Endometrial microvascular endothelial cells (primary cell): ENCODE data around the gene PLAAT2. TPM values are rescaled to one million over a fixed set of nuclear protein-coding genes. Genes with fewer than 3 reads are reported as not detected.
"Not testable (repeated sequence)": the region's sequence is repeated elsewhere in the genome, so short reads cannot be mapped to it uniquely, and the experiment has no call there.

Experiments used
- in situ Hi-C: cut with HindIII; loops from 2 replicates; pipeline ENCODE4 v1.10.0; 2017; ENCODE audit warnings: low sequenced_read_pairs, low pct_unique_long_range_greater_than_20kb; ENCODE audit errors: inconsistent ontology term
- total RNA-seq: library from RNA; depleted of rRNA; stranded (reverse); fragments of >200 nt; gene quantifications from one replicate; pipeline ENCODE4 v1.2.3, GENCODE V29; 2015; ENCODE audit errors: inconsistent ontology term

Gene PLAAT2
- not detected for total RNA-seq

DNA sequence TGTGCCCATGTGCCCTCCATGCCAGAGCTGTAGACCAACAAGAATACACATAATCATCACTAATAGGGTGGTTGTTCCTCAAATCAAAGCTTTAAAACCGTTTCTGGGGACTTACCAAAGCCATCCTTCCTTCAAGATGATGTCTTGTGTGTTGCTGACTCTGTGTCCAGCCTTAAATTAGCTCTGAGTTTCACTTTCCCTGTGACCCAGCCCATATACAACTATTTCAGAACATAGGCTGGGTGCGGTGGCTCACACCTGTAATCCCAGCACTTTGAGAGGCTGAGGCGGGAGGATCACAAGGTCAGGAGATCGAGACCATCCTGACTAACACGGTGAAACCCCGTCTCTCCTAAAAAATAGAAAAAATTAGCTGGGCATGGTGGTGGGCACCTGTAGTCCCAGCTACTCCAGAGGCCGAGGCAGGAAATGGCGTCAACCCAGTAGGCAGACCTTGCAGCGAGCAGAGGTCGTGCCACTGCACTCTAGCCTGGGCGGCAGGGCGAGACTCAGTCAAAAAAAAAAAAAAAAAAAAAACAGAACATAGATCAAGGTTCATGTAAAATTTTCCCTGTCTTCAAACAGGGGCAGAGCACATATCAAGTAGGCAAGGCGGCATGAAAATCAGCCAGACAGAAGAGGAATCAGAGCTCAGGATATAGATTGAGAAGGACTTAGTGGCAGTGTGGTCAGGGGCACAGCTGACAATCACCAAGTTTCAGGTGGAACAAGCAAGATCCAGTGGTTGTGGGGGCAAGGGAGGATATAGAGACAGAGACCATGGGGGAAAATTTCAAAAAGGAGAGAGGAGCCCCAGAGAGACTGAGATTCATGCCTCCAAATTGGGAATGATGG, at the start of gene PLAAT2:
PLAAT2 (minus strand) TSS at position 179 of the 855 bp plus-strand sequence; CDS start at position 124, 55 bp downstream.
- in situ Hi-C loops: no loop called here

DNA sequence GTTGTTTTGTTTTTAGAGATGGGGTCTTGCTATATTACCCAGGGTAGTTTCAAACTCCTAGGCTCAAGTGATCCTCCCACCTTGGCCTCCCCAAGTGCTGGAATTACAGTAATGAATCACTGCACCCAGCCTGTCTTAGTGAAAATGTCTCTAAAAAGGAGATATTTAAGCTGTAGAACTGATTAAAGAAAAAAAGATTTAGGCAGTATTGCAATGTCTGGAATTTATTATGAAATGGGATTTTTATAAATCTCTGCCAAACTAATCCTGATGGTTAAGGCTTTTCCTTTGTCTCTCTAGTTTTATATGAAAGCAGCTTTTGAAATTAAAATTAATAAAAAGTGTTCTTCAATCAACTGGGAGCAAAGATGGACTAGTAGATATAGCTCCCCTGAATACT, 49.0 kb upstream of the PLAAT2 start:
- in situ Hi-C loops: no loop called here

DNA sequence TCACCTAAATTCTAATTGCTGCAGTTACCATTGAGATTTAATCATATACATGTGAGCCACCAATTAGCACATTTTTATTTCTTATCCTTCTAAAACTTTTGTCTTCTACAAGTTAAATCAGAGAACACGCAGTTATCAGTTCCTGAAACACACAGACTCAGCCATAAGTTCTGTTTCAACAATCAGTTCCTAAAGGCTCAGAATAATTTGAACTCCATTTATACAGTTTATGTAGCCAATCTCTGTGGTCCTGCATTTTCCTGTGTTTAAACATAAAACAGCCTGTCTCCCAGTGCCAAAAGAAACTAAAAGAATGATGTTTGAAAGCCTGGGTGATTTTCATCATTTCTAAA, 48.2 kb upstream of the PLAAT2 start:
- in situ Hi-C loops: no loop called here

DNA sequence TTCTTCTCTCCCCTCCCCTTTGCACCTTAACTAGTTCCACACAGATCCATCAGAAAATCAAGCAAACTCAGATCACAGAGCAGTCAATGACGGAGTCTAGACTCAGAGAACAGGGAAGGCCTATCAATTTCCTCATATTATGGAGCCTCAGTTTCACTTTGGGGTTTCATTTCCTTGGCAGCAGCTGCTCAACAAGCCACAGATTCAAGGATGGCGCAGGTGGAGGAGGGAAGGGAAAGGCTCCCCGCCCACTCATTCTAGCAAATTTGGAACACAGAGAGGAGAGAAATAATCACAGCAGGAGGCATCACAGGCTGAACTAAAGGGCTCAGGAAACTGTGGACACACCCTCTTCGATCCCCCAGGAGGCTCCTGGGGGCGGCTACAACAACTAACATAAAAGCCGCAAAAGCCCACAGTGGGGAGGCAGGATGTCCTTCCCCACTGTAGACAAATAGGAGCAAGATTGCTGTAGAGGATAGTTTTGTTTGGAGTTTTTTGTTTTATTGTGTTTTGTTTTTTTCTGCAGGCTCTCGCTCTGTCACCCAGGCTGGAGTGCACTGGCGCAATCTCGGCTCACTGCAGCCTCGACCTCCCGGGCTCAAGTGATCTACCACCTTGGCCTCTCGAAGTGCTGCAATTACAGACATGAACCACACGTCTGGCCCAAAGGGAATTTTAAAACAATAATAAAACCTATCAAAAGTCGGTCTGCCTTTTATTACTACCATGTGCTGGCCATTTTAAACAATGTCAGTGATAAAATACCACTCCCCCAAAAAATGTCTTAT, 47.6 kb upstream of the PLAAT2 start:
- in situ Hi-C loops: no loop called here

DNA sequence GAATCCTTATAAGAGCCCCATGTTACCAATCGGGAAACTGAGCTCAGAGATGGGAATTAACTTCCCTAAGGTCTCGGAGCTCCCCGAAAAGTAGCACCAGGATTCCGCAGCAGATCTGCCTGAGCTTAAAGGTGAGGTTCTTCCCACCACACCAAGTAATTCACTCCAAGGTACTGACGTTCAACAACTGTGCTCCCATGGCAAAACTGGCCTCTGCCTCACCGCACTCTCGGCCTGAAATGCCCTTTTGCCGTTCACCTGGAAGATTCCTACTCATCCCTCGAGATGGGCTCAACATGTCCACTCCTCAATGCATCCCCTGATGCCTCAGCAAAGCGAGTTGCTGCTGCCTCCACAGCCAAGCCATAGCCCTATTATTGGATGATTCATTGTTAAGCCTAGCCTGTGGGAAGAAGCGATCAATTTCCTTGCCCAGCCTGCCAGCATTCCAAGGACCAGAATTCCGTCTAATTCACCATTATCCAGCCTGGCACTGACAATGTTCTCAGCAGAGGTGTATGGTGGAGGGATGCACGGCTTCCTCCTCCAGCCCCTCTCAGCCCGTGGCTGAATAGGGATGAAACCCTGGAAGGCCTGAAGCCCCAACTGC, 46.9 kb upstream of the PLAAT2 start:
- in situ Hi-C loops: no loop called here

DNA sequence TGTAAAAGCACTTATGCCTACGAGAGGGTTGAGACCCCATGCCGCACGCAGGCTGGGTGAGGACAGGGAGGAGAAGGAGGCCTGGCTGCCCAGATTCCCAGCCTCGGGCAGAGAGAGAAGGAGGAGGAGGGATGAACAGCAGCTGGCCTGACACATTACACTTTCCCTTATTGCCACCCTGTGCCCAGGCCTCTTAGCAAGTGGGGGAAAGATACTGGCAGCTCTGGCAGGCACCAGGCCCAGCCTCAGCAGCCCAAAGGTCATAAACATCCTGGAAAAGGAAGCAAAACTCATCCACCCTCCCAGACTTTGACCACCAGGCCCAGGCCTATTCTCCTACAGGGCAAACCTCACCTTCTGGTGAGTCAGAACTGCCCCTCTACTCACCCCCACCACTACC, 46.4 kb upstream of the PLAAT2 start:
- in situ Hi-C loops: no loop called here

DNA sequence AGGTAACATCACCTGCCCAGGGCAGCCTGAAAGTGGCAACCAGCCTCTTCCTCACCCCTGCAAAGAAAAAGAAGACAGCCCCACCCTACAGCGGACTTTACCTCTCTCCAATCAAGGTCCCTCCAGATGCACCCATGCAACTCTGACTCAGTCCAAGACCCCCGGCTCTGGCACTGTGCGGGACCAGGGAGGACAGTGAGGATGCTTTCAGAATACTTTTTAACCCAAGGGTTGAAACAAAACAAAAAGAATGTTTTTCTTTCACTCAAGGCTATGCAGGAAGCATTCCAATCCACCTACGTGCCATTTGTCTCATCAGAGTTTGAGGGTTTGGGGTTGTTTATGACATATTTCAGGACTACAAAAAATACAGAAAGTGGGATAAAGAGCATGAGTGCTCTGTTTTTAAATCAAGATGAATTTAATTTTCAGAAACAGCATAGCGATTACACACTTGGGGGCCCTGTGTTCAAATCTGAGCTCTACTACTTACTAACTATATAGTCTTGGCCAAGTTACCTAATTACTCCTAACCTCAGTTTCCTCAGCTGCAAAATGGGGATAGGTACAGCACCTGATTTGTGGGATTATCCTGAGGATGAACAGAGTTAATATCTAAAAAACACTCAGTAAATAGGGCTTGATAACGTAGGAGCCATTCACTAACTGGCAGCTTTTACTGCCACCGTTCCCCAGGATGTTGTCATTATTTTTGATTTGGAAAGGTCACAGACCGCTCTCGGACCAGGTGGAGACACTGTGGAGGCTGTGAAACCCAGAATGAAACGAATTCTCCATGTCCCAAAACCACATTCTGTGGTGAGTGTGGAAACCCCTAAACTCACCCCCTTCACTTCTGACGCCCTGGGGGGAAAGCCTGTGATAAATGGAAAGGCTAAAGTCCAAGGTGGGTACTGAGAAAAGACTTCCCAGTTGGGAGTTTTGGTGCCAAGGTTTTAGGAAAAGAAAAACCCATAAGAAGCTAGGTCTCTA, 45.5 kb upstream of the PLAAT2 start:
- in situ Hi-C loops: no loop called here

DNA sequence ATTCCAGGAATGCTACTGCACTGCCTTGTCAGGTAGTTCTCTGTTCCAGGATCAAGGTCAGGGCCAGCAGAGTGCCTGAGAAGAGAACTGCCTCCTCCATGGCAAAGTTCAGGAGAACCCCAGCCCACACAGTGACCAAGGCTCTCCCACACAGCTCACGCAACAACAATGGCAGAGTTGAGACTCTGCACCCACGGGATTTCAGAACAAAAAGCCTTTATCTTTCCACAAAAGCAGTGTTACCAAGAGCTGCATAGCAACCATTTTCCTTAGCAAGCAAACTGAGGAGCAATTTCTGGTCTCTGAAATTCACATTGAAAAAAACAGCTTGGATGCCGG, 40.0 kb upstream of the PLAAT2 start:
- in situ Hi-C loops: no loop called here

DNA sequence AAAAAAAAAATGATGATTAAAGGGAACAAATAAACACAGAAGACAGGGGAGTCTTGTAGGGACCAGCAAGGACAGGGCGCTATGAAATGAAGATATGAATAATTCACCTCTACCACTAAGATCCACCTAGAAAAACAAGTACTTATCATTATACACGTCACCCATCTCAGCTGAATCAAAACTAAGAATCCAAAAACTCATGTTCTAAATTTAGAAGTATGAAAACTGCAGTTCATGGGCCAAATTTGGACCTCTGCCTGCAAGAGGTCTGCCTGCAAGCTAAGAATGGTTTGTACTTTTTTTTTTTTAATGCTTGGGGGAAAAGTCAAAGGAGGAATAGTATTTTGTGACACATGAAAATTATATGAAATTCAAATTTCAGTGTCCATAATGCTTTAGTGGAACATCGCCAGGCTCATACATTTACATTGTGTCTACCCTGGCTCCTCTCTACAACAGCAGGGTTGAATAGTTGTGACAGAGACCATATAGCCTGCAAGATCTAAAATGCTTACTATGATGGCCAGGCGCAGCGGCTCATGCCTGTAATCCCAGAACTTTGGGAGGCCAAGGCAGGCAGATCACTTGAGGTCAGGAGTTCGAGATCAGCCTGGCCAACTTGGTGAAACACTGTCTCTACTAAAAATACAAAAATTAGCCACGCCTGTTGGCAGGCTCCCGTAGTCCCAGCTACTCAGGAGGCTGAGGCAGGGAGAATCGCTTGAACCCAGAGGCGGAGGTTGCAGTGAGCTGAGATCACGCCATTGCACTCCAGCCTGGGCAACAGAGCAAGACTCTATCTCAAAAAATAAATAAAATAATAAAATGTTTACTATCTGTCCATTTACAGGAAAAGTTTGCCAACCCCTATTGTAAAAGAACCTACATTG, 39.4 kb upstream of the PLAAT2 start:
- in situ Hi-C loops: not testable (repeated sequence)

DNA sequence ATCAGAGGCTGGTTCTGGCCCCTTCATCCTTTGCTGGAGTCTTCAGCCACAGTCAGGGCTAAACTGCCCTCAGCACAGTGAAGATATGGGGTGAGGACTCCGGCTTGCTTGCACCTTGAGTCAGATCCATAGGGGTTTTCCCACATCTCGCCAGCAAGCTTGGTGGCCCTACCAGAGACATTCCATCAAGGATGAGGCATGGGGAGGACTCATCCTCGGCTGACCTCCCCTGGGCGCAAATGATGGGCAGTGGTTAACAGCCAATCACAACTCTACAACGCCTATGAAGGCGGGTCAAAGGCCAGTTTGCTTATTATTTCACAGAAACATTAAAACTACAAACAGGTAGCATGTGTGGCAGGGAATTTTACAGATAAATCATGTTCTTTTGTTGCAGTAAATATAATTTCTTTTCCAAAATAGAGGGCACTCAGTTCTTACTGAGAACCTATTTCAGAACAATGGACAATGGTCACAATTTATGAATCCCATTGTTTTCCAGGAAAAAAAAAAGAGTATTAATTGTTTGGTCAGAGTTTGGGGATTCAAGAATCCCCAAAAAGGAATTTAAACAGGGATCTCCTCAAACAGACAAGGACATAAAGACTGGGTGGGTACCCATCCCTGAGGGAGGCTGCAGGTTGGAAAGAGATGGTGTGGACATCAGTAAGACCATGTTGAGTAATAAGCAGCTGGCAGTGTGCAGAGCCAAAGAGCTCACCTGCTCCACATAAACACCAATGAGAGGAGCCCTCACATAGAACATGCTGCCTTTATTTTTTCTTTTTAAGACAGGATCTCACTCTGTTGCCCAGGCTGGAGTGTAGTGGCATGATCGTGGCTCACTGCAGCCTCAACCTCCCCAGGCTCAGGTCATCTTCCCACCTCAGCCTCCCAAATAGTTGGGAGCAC, 36.3 kb upstream of the PLAAT2 start:
- in situ Hi-C loops: no loop called here

DNA sequence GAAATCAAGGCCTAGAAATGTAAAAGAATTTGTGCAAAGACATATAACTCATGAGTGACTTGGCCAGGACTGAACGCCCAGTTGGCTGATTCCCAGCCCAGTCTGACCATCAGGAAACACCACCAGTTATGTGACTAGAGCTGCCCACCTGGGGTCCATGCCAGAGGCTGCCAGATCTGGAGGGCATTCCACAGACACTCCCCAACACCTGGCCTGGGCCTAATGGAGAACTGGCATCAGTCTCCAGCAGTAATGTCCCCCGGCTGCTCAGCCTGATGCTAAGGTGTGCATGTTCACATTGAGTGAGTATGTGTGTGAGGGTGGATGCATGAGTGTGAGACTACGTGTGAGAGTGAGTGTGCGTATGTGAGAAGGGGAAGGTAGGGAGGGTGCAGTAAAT, 35.4 kb upstream of the PLAAT2 start:
- in situ Hi-C loops: no loop called here

DNA sequence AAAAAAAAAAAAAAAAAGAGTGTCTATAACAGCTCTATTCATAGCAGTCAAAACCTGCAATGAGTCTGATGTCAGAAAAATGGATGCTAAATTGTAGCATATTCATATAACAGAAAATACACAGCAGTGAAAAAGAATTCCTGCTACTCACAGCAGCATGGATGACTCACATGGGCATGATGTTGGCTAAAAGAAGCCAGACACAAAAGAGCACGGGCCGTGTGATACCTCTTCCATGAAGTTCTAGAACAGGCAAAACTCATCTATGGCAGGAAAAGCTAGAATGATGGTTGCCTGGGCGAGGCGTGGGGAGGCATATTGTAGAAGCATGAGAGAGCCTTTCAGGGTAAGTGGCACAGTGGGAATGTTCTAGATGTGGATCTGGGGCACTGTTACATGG, 32.1 kb upstream of the PLAAT2 start:
- in situ Hi-C loops: no loop called here

DNA sequence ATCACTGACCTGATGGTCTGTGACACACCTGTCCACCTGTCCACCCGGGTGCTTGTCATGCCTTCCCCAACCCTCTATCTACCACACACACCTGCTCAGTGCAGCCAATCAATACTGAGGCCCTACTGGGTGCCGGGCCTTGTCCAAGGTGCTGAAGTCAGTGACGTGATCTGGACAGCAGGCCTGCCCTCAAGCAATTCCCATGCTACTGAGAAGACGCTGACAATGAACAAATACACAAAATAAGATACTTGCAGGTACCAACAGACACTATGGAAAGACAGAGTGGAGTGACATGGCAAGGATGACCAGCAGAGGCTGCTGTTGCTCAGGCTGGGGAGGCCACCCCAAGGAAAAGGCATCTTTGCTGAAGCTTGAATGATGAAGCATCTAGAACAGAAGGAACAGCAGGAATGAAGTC, 29.8 kb upstream of the PLAAT2 start:
- in situ Hi-C loops: no loop called here

DNA sequence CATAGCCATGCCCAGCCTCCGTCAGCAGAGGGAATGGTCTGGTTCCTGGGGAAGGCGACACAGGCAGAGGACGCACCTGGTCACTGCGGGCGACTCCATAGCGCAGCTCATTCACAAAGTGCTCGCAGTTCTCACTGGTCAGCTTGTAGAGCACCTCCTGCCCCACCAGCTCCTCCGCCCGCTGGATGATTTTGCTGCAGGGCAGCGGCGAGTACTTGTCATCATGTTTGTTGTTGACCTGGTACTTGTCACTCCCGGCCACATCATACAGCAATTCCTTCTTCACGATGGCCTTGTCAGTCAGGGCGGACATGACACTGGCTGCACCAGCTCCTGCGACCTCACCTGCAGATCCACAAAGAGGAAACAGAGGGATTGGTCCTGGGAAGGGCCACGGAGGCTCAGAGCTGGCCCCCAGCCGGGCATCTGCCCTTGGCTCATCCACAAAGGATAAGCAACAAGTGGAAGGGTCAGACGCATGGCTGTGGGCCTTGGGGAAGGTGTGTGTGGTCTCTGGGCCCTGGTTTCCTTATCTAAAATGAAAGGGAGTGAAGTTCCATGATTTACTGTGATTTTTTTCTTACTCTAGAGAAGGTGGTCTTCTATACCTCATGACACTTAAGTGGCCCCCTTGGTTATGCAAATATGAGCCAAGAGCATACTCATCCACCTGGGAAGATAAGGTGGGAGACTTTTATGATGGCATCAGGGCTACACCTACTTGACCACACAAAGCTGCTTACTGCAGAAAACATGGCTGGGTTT, 27.0 kb upstream of the PLAAT2 start:
- in situ Hi-C loops: no loop called here

DNA sequence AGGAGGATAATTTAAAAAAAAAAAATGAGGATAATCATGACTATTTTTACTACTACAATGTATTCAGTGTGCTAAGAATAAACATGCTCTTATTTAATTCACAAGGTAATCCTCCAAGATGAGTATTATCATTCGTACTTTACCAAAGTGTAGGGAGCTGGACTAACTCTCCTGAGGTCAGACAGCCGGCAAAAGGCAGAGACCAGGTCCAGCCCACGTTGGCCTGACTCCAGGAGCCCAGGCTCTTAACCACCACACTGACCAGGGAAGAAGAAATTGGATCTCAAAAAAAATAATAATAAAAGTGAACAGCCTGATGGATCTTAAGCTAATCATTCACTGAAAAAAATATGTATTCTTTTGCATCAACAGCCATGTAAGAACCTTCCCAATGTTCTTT, 25.8 kb upstream of the PLAAT2 start:
- in situ Hi-C loops: no loop called here

DNA sequence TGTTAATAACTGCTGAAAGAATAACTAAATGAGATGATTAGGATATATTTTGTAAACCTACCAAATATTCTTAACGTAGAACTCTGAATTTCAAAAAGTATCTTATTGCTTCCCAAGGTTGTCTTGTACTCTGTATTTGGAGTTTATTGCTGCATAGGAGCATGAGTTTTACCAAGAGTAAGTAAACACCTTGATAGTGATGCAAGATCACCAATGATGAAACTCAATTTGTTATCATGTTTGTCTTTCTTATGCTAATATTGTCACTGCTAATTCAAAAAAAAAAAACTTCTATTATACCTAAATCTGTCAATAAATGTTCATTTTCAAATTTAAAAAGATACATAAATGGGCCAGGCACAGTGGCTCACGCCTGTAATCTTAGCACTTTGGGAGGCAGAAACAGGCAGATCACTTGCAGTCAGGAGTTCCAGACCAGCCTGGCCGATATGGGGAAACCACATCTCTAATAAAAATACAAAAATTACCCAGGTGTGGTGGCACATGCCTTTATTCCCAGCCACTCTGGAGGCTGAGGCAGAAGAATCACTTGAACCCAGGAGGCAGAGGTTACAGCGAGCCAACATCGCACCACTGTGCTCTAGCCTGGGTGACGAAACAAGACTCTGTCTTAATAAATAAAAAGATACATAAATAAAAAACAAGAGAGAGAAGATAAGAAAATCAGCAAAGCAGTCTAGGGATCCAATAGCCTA, 23.4 kb upstream of the PLAAT2 start:
- in situ Hi-C loops: no loop called here
